ENCODE data around the gene AATF.

AATF gene

DNA sequence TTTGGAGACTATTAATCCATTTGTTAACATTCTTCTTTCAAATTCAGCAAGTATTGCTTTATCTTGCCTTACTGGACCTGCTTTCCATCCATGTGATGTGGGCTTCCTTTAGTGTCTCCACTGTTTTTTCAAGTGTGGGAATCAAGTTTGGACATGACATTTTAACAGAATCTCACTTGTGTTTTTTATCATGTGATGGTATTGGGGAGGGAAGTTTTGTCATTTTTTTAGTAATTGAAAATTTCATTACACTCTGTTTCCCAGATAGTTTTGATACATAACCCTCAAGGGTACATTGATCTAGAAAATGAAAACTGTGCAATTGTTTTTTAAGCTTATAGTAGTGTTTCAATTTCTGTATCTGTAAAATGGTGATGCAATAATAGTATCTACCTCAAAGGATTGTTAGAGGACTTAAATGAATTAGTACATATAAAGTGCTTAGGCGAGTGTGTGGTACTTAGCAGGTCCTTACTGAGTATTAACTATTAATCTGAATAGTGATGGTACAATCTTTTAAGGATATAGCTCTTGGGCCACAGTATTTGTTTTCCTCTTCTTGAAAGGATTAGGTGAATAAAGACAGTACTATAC is 27.3 kb downstream of the AATF start:
- FAIRE-seq = no peak
- DNase-seq (ENCODE audit: extremely low spot score, insufficient read length, low read depth) = no peak

DNA sequence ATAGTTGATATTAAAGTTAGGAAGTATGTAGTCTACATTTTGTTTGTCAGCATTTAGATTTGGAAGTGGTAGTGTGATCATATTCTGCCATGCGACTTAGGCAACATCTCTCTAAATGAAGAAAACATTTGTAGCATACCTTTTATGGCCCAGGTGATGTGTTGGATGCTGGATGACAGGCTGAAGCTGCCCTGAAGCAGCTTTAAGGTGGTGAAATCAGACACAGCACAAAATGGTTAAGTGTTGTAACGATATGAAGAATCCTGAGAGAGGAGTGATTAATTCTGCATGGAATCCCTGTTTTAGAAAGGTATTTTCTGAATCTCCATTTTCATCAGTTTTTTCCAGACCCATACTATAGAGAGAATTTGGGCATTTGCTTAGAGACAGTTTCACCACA is 28.3 kb downstream of the AATF start:
- FAIRE-seq (no peak), DNase-seq (ENCODE audit: extremely low spot score, insufficient read length, low read depth) (no peak)

DNA sequence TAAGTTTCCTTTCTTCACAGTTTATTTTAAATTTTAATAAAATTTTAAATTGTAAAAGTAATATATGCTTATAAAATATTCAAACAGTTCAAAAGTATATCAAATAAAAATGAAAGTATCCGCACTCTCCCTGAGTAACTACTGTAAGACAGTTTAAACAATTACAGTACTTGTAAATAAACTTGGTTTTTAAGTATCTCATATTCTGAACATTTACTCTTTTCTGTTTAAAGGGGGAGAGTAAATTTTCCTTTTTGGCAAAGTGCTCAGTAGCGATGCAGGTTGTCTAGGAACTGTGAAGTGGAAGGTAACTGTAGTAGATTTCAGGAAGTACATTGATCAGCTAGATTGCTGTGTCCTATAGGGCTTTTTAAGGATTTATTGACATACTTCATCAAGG is 28.8 kb downstream of the AATF start:
- no peak for DNase-seq (ENCODE audit: extremely low spot score, insufficient read length, low read depth)
- no peak for FAIRE-seq

DNA sequence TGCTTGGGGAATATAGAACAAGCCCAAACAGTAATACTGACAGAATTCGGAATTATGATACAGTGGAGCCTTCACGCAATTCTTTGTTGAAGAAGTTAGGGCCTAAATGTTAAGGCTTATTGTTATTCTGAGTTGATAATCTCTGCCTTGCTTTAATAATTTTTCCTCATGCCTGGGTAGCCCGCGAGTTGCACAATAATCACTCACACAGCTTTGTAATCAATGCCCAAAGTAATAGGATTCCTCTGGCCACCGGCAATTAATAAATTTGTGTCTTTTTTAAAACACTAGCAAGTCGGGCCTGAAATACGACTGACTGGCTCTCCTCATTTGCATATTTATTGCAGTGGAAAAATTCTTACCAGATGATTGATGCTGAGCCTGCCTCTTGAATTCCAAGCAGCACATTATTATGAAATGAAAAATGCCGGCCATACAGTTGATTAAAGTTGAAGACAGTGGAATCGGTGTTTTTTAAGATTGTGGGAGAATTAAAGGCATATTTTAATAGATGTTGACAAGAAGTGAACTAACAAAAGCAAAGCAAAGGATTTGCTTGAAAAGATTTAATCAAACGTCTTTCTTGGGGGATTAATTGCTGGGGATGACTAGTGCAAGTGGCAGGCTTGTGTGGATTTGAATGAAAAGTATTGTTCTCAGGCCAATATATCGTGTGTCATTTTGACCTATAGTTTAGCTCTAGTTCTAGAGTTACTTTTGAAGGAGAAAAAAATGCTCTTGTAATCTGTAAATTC is 30.2 kb downstream of the AATF start:
- FAIRE-seq (no peak), DNase-seq (ENCODE audit: extremely low spot score, insufficient read length, low read depth) (no peak)

DNA sequence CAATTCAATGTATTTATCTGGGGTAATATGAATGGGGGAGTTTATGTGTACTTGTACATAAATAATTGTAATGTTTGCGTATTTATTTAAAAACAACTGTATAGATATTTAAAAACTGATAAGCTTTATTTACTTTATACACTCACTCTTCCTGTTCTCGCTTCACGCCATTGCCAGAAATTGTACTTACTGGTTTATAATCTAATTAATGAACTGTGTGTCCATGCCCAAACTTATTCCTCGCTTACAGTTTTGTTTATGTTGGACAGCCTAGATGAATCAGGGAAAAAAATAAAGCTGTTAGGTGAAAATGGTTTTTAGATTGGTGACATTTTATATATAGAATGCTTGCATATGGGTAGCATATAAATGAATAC is 30.8 kb downstream of the AATF start:
- DNase-seq (ENCODE audit: extremely low spot score, insufficient read length, low read depth) (no peak), FAIRE-seq (no peak)

DNA sequence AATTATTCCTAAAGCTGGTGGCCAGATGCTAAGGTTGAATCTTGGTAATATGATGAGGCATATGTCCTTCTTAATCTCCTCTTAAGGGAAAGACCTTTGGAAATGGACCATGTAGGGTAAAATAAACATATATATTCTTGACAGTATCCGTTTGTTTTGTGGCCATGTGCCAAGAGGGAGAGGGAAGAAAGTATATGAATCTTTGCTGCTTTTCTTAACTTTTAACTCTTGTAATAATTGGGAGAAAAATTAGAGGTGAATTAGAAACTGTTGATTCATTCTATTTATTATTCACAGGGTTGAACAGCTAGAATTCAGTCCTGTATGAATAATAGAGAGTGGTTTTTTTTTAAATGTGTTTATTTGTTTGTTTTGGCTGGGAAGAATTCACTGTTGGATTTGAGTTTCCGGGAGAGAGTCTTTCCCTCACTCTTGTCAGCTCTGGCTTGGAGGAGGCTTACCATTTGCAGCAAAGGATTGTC is 31.6 kb downstream of the AATF start:
- FAIRE-seq (no peak), DNase-seq (ENCODE audit: extremely low spot score, insufficient read length, low read depth) (no peak)

DNA sequence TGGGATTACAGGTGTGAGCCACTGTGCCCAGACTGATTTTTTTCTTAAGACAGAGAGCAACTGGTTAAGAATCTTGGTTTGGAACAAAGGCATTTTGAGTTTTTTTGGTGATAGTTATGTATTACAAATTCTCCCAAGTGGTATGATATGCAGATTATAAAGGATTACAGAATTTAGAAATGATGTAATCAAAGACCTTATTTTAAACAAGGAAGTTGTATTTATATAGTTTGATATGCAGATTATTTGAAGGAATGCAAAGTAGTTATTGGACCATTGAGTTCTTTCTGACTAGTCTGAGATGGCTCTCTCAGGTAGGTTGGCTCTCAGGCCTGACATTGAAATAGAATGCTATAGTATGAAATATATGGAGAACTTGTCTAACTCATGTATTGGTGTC is 34.9 kb downstream of the AATF start:
- FAIRE-seq = no peak
- no peak for DNase-seq (ENCODE audit: extremely low spot score, insufficient read length, low read depth)

DNA sequence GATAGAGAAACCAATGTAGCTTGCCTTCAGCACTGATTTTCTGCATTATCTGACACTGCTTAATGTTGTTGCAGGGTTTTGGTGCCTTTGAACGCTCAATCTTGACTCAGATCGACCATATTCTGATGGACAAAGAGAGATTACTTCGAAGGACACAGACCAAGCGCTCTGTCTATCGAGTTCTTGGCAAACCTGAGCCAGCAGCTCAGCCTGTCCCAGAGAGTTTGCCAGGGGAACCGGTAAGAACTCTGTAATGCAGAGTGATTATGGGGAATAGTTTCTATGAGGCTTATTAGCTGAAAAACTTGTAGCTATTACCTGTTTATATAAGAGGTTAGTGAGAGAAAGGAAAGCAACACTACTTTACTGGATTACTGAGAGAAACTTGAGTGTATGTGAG is 40.4 kb downstream of the AATF start:
- DNase-seq (ENCODE audit: extremely low spot score, insufficient read length, low read depth) = no peak
- no peak for FAIRE-seq

DNA sequence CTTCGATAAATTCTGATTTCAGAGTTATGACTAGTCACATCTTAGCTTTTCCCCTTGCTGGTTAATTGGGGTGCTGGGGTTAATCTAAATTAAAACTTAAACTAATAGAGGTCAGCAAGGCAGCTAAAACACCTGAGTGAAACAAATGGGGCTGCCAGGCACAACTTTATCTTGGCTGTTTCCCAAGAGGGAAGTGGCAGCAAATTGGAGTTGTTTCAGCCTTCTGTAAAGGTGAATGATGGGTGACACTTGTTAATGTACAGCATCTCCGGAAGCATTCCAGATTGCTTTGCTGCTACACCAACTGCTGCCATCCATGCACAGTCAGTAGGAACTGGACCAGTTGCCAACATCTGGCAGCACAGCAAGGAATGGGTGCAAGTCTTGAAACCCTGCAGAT is 43.9 kb downstream of the AATF start:
- FAIRE-seq = no peak
- DNase-seq (ENCODE audit: extremely low spot score, insufficient read length, low read depth) = no peak

DNA sequence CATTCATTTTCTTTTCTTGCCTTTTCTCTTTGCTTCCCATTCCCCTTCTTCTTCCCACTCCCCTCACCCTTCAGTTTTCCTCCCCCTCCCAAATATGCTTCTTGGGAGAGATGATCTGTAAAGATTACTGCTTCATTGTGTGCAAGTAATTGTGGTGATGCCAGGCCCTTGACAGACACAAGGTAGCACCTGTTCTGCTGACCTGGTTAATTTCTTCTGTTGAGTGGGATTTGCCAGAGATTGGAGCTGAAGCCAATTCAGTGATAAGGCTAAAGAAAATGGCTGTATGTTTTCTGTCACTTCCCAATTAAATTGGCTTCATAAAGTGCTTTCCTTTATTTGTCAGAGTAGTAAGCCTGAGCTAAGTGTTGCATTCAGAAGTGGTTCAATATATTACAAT is 44.5 kb downstream of the AATF start:
- DNase-seq (ENCODE audit: extremely low spot score, insufficient read length, low read depth) (no peak), FAIRE-seq (no peak)

DNA sequence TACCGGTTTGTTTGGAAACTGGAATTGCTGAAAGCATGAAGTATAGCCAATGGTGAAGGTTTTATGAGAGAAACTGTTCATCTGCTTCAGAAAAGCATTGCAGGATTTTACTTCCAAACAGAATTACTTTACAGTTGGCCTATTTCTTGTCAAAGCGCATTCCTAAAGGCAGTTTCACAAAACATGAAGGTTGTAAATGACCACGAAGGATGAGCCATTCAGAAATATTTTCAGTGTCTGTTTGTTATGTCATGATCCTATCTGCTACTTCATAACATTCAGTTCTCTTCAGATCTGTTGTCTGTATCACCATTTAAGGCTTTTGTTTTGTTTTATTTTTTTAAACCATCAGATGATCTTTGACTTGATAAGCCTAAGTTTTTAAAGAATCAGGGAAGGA is 45.7 kb downstream of the AATF start:
- FAIRE-seq = no peak
- DNase-seq (ENCODE audit: extremely low spot score, insufficient read length, low read depth) = no peak

DNA sequence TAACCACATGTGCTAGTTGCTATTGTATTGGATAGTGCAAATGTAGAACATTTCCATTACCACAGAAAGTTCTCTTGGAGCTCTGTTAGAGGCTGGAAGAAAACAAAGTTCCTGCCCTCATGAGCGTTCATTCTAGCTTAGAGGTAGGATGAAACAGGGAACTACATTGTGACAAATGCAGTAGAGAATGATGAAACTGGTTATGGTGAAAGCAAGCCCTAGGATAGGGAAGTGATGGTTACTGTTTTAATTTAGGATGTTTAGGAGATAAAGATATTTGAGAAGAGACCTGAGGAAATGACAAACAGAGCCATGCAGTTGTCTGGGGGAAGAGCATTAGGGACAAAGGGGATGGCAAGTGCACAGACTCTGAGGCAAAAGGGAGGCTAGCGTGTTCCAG is 50.7 kb downstream of the AATF start:
- DNase-seq (ENCODE audit: extremely low spot score, insufficient read length, low read depth) (no peak), FAIRE-seq (no peak)

DNA sequence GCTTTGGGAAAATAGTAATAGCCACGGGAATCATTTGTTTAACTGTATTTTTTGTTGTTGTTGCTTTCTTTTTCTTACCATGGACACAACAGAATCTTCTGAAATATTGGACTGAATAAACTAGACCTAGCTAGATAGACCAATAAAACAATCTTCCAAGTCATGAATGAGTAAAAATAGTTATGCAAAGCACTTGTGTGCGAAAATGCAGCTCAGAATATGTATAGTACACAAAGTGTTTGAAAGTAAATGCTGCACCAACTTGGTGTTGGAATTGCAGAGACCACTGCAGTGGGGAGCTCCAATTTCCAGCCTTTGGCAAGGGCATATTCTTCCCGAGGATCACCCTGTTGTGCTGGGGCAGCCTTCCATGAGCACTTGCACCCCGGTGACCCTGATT is 68.0 kb downstream of the AATF start:
- no peak for DNase-seq (ENCODE audit: extremely low spot score, insufficient read length, low read depth)
- FAIRE-seq = no peak

DNA sequence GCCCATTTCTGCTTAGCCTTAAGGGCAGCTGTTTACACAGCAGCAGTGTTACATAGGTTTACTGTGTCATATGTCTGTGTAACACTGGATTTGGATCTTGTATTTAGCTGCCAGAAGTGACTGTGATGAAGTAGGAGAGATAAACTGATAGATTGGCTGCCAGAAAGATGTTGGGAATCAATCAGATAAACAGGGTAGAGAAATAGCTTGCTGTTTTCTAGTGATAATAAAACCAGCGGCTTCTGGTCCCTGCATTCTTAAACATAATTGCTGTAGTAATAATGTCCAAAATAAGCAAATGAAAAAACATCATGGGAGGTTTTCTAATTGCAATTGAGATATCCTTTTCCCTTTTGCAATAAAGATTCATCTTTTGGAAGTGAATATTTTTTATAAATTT is 68.7 kb downstream of the AATF start:
- FAIRE-seq (no peak), DNase-seq (ENCODE audit: extremely low spot score, insufficient read length, low read depth) (no peak)

DNA sequence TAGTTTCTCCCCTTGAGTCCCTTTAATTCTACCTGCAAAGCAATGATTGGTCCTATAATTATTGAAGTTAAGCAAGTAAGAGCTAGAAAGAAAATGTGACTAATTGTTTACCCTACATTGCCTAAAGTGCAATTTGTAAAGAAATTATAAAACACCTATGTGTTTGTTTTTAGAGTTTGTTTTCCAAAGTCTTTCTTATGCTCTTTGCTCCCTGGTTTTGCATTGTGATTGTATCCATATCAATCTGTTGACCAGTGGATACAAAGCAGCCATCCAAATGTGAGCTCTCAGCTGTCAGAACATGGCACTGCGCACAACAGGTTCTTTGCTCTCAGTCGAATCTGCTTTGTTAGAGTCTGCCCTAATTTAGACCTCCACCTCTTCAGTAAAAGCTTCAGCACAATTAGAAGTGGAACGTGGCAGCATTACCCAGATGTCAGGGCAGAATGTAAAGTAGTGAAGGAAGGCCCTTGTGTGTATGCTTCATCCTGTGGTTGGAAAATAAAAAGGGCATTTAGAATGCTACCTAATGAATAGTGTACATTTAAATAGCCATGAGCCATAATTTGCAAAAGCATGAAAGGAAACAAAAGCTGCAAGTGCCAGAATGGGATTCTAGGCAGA is 70.5 kb downstream of the AATF start:
- no peak for DNase-seq (ENCODE audit: extremely low spot score, insufficient read length, low read depth)
- no peak for FAIRE-seq

DNA sequence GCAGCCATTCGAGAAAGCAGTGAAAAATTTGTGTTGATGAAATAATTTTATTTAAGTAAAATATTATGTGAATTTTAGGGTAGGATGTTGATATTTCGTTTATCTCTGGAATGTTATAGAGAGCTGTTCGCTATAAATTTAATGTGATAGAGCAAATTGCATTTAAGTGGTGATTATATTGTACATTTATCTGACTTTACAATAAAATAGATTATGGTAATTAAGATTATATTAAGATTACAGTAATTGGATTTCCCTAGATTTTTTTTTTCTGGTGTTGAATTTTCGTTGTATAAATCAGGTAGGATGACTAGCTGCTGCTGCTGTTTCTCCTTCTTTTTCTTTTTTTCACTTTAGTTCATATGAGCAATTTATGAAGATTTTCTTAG is 71.0 kb downstream of the AATF start:
- DNase-seq (ENCODE audit: extremely low spot score, insufficient read length, low read depth) = no peak
- FAIRE-seq = no peak

DNA sequence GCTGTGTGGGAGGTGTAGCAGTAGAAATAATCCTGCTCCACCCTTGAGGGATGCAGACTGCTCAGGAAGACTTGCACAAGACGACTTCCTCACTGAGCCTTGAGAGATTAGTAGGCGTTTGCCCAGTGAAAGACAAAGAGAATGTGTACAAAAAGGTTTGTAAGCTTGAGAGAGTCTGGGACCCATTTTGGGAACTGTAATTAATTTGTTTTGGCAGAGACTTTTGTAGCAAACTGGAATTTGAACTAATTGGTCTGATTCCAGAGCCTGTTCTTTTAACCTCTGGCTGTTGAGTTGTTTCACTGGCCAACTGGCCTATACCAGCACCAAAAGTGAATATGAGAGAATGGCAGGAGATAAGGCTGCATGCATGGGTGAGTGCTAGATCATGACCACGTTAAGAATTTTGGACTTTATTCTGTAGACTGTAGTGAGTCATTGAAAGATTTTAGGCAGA is 75.5 kb downstream of the AATF start:
- FAIRE-seq (no peak), DNase-seq (ENCODE audit: extremely low spot score, insufficient read length, low read depth) (no peak)

DNA sequence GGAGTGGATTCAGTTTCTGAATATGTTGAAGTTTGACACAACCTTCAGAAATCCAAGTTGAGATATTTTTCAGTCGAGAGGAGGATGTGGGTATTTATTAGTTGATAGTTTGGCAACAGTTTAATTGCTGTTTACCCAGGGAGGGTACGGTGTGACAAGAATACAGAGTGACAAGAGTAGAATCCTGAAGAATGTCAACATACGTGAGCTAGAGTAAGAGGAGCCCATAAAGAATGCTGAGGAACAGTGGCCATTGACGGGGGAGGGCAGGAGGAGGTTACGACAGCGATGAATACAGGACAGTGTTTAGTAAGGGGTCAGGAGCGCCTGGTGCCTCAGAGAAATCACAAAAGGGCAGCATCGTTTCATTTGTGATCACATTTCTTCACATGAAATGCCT is 76.5 kb downstream of the AATF start:
- FAIRE-seq = no peak
- no peak for DNase-seq (ENCODE audit: extremely low spot score, insufficient read length, low read depth)

DNA sequence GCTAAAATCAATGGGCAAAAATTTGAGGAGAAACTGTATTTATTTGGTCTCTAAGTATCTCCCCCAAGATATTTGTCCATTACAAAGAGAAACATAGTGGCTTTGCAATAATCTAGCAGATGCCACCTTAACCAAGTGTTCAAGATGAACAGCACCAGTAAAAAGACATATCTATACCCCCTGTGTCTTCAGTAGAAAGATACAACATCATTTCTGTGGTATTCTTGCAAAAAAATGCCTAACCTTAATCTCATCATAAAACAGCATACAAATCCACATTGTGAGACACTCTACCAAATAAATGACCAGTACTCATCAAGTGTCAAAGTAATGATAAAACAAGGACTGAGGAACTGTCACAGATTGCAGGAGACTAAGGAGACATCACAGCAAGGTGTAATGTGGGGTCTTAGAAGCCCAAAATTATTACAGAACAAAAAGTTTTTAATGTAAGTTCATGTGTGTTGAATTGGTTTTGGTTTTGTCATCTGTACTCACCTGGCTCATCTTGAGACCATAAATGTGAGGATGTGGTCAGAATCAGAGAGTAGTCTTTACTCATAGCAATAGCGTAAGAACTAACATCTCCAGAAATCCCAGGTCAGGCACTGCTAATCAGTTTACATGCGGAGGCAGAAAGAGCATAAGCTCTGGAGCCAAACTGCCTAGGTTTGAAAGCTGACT is 77.2 kb downstream of the AATF start:
- DNase-seq (ENCODE audit: extremely low spot score, insufficient read length, low read depth) (no peak), FAIRE-seq (no peak)

DNA sequence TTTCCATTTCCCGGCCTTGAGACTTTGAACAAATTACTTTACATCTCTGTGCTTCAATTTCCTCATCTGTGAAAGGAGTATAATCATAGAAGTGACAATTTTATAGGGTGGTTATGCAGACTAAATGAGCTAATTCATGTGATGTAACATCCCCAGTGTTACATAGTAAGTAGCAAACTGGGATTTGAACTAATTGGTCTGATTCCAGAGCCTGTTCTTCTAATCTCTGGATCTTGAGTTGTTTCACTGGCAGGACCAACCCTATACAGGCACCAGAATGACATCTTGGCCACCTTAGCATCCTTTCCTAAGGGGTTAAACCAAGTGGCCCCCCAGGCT is 77.7 kb downstream of the AATF start:
- DNase-seq (ENCODE audit: extremely low spot score, insufficient read length, low read depth) (no peak), FAIRE-seq (no peak)

DNA sequence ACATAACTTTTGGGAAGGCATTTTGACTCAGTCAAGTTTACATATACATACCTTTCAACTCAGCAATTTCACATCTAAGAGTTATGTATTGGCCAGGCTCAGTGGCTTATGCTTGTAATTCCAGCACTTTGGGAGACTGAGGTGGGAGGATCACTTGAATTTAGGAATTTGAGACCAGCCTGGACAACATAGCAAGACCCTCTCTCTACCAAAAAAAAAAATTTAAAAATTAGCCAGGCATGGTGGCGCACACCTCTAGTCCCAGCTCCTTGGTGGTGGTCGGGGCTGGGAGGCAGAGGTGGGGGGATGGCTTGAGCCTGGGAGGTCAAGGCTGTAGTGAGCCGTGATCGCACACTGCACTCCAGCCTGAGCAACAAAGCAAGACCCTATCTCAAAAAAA is 79.3 kb downstream of the AATF start:
- FAIRE-seq (no peak), DNase-seq (ENCODE audit: extremely low spot score, insufficient read length, low read depth) (no peak)

Measured in GM18507 (cell line).